Measurements from ENCODE around the gene RCC1.
A peak's percentile ranks its signal among the peaks of the same experiment; 100 is the strongest.
"Not testable (repeated sequence)": the region's sequence is repeated elsewhere in the genome, so short reads cannot be mapped to it uniquely, and the experiment has no call there.

Gene RCC1

GRCh38 chr1:28517649-28517999, 11.8 kb downstream of the RCC1 start:
- Histone ChIP-seq H3K4me1 (ENCODE audit: control insufficient read depth, insufficient read depth, low read length) (peaks cover 5% of the 10 kb centered on the region), H3K4me3 (ENCODE audit: low read length) (peak overlapping the region; percentile 39), H3K27me3 (ENCODE audit: control insufficient read depth, insufficient read depth, low read length) (no peaks in the 10 kb centered on the region), H3K36me3 (ENCODE audit: control insufficient read depth, insufficient read depth, low read length) (peaks cover 7% of the 10 kb centered on the region), H3K27ac (ENCODE audit: low read depth, low read length) (peak overlapping the region; percentile 19), H3K9ac (ENCODE audit: low read length) (no peak overlapping the region)

- Histone ChIP-seq H3K36me3 (ENCODE audit: control insufficient read depth, insufficient read depth, low read length) (peaks cover 7% of the 10 kb centered on the region), H3K9ac (ENCODE audit: low read length) (no peak overlapping the region), H3K27ac (ENCODE audit: low read depth, low read length) (peak overlapping the region; percentile 51)
These were observed 12.3 kb downstream of the RCC1 start for GRCh38 chr1:28518000-28518744.

DNA sequence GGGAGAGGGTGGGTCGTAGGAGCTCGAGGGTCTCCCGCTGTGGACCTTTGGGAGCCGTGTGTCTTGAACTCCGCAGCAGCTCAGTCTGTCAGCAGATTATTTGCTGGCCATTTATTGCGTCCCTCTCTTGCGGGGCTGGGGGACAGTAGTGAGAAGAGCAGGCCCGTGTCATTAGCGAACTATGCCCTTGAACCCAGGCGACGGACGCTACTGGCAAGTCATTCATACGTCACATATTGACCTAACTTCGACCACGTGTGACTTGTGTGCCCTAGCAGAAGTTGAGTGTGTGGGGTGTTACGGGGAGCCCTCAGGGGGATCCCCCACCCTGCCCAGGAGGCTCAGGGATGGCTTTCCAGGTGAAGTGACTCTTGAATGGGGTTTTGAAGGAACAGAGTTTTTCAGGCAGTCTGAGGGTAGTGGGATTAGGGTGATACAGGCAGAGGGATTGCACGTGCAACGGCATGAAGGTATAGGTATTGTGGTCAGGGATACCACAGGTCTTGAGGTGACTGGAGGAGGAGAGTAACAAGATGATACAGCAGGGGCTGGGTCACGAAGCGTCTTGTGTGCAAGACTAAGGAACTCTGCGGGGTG, 13.0 kb downstream of the RCC1 start:
- no peaks in the 10 kb centered on the region for H3K27me3 ChIP-seq (ENCODE audit: control insufficient read depth, insufficient read depth, low read length)
- peak overlapping the region; percentile 89 for H3K4me3 ChIP-seq (ENCODE audit: low read length)
- peaks cover 4% of the 10 kb centered on the region for H3K36me3 ChIP-seq (ENCODE audit: control insufficient read depth, insufficient read depth, low read length)
- no peak overlapping the region for H3K9ac ChIP-seq (ENCODE audit: low read length)
- H3K4me1 ChIP-seq (ENCODE audit: control insufficient read depth, insufficient read depth, low read length), result peaks cover 5% of the 10 kb centered on the region
- peak overlapping the region; percentile 32 for H3K27ac ChIP-seq (ENCODE audit: low read depth, low read length)

More at GRCh38 chr1:28518000-28518744, 12.3 kb downstream of the RCC1 start:
- peaks cover 5% of the 10 kb centered on the region for H3K4me1 ChIP-seq (ENCODE audit: control insufficient read depth, insufficient read depth, low read length)
- H3K4me3 ChIP-seq (ENCODE audit: low read length), result peak overlapping the region; percentile 89
- H3K27me3 ChIP-seq (ENCODE audit: control insufficient read depth, insufficient read depth, low read length), result no peaks in the 10 kb centered on the region

GRCh38 chr1:28519946-28520725, 14.3 kb downstream of the RCC1 start:
- no peak overlapping the region for H3K9ac ChIP-seq (ENCODE audit: low read length)
- no peaks in the 10 kb centered on the region for H3K36me3 ChIP-seq (ENCODE audit: control insufficient read depth, insufficient read depth, low read length)
- H3K4me1 ChIP-seq (ENCODE audit: control insufficient read depth, insufficient read depth, low read length), result peaks cover 5% of the 10 kb centered on the region
- H3K27me3 ChIP-seq (ENCODE audit: control insufficient read depth, insufficient read depth, low read length), result no peaks in the 10 kb centered on the region
- H3K4me3 ChIP-seq (ENCODE audit: low read length), result no peak overlapping the region
- no peak overlapping the region for H3K27ac ChIP-seq (ENCODE audit: low read depth, low read length)

DNA sequence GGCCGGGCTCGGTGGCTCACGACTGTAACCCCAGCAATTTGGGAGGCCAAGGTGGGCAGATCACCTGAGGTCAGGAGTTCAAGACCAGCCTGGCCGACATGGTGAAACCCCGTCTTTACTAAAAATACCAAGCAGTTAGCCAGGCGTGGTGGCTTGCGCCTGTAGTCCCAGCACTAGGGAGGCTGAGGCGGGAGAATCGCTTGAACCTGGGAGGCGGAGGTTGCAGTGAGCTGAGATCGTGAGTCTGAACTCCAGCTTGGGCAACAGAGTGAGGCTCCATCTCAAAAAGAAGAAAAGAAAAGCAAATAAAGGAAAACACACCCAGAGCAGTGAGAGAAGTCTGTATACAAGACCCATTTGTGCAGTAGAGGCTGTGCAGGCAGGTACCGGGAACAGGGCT, 15.0 kb downstream of the RCC1 start:
- H3K9ac ChIP-seq (ENCODE audit: low read length); H3K36me3 ChIP-seq (ENCODE audit: control insufficient read depth, insufficient read depth, low read length); H3K4me1 ChIP-seq (ENCODE audit: control insufficient read depth, insufficient read depth, low read length); H3K4me3 ChIP-seq (ENCODE audit: low read length); H3K27ac ChIP-seq (ENCODE audit: low read depth, low read length); H3K27me3 ChIP-seq (ENCODE audit: control insufficient read depth, insufficient read depth, low read length): not testable (repeated sequence)

GRCh38 chr1:28521502-28522164, 15.8 kb downstream of the RCC1 start:
- H3K27me3 ChIP-seq (ENCODE audit: control insufficient read depth, insufficient read depth, low read length), result no peaks in the 10 kb centered on the region
- no peaks in the 10 kb centered on the region for H3K36me3 ChIP-seq (ENCODE audit: control insufficient read depth, insufficient read depth, low read length)
- no peak overlapping the region for H3K4me3 ChIP-seq (ENCODE audit: low read length)
- H3K9ac ChIP-seq (ENCODE audit: low read length), result no peak overlapping the region
- H3K4me1 ChIP-seq (ENCODE audit: control insufficient read depth, insufficient read depth, low read length), result peaks cover 5% of the 10 kb centered on the region
- no peak overlapping the region for H3K27ac ChIP-seq (ENCODE audit: low read depth, low read length)

DNA sequence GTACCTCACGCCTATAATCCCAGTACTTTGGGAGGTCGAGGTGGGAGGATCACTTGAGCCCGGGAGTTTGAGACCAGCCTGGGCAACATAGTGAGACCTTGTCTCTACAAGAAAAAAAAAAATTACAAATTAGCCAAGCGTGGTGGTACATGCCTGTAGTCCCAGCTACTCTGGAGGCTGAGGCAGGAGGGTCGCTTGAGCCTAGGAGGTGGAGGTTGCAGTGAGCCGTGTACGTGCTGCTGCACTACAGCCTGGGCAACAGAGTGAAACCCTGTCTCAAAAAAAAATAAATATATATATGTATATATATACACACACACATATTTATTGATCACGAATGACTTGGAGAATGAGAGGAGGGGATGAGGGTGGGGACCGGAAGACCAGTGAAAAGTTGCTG, 16.7 kb downstream of the RCC1 start:
- not testable (repeated sequence) for H3K27ac ChIP-seq (ENCODE audit: low read depth, low read length); H3K27me3 ChIP-seq (ENCODE audit: control insufficient read depth, insufficient read depth, low read length); H3K4me1 ChIP-seq (ENCODE audit: control insufficient read depth, insufficient read depth, low read length); H3K36me3 ChIP-seq (ENCODE audit: control insufficient read depth, insufficient read depth, low read length); H3K9ac ChIP-seq (ENCODE audit: low read length); H3K4me3 ChIP-seq (ENCODE audit: low read length)

DNA sequence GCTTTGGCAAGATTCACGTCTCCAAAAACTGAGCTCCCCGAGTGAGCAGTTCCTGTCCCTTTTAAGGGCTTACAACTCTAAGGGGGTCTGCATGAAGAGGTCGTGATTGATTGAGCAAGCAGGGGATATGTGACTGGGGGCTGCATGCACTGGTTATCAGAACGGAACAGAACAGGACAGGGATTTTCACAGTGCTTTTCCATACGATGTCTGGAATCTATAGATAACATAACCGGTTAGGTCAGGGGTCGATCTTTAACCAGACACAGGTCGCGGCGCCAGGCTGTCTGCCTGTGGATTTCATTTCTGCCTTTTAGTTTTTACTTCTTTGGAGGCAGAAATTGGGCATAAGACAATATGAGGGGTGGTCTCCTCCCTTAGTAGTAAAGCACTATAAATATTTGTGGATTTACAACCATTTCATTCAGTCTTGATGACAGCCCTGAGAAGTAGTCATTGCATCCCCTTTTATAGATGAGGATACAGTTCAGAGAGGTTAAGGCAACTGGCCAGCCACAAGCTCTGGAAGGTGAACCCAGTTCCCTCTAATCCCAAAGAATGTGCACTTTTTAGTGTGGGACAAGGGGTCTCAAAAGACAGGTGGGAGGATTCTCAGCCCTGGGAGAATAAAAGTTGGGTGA, 19.3 kb downstream of the RCC1 start:
- H3K4me1 ChIP-seq (ENCODE audit: control insufficient read depth, insufficient read depth, low read length); H3K27me3 ChIP-seq (ENCODE audit: control insufficient read depth, insufficient read depth, low read length); H3K9ac ChIP-seq (ENCODE audit: low read length): not testable (repeated sequence)

DNA sequence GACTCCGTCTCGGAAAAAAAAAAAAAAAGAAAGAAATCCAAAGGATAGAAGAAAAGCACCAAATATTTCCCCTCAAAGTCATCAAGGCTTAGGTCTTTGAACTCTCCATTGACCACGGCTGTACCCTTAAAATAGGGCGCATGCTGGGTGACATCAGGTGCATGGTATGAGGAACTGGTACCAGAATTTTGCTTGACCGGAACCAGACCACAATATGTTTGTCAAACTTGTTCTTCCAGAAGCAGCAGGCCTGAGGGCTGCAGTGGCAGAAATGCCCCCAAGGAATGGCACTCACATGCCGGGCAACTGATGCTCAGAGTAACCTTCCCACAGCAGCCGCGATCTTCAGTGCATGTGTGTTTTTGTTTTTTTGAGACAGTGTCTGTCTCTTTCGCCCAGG, 21.0 kb downstream of the RCC1 start:
- Histone ChIP-seq H3K27ac (ENCODE audit: low read depth, low read length) (no peak overlapping the region), H3K27me3 (ENCODE audit: control insufficient read depth, insufficient read depth, low read length) (no peaks in the 10 kb centered on the region), H3K36me3 (ENCODE audit: control insufficient read depth, insufficient read depth, low read length) (no peaks in the 10 kb centered on the region), H3K4me3 (ENCODE audit: low read length) (no peak overlapping the region), H3K9ac (ENCODE audit: low read length) (no peak overlapping the region), H3K4me1 (ENCODE audit: control insufficient read depth, insufficient read depth, low read length) (no peaks in the 10 kb centered on the region)

More for the DNA sequence above, 19.3 kb downstream of the RCC1 start:
- H3K27ac ChIP-seq (ENCODE audit: low read depth, low read length); H3K36me3 ChIP-seq (ENCODE audit: control insufficient read depth, insufficient read depth, low read length); H3K4me3 ChIP-seq (ENCODE audit: low read length): not testable (repeated sequence)

- Histone ChIP-seq H3K9ac (ENCODE audit: low read length) (no peak overlapping the region), H3K4me1 (ENCODE audit: control insufficient read depth, insufficient read depth, low read length) (no peaks in the 10 kb centered on the region), H3K27ac (ENCODE audit: low read depth, low read length) (no peak overlapping the region), H3K36me3 (ENCODE audit: control insufficient read depth, insufficient read depth, low read length) (peaks cover 6% of the 10 kb centered on the region), H3K4me3 (ENCODE audit: low read length) (no peak overlapping the region), H3K27me3 (ENCODE audit: control insufficient read depth, insufficient read depth, low read length) (no peaks in the 10 kb centered on the region)
These were observed 24.6 kb downstream of the RCC1 start for GRCh38 chr1:28530456-28530855.

GRCh38 chr1:28534671-28535070, 28.8 kb downstream of the RCC1 start:
- Histone ChIP-seq H3K4me3 (ENCODE audit: low read length) (no peak overlapping the region), H3K27me3 (ENCODE audit: control insufficient read depth, insufficient read depth, low read length) (no peaks in the 10 kb centered on the region), H3K36me3 (ENCODE audit: control insufficient read depth, insufficient read depth, low read length) (peaks cover 6% of the 10 kb centered on the region)

DNA sequence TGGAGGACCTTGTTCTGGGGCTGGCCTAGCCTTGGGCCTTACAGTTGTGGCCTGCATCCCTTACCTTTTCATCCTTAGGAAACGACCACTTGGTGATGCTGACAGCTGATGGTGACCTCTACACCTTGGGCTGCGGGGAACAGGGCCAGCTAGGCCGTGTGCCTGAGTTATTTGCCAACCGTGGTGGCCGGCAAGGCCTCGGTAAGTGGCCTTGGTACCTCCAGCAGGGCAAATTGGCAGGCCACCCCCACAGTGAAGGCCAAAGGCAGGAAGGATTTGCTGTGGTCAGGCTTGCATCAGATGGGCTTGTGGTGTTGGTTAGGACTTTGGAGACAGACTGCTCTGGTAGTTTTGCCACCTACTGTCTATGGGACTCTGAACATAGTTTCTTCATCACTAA, 29.3 kb downstream of the RCC1 start:
- no peaks in the 10 kb centered on the region for H3K27me3 ChIP-seq (ENCODE audit: control insufficient read depth, insufficient read depth, low read length)
- no peak overlapping the region for H3K4me3 ChIP-seq (ENCODE audit: low read length)
- H3K27ac ChIP-seq (ENCODE audit: low read depth, low read length), result no peak overlapping the region
- peaks cover 6% of the 10 kb centered on the region for H3K36me3 ChIP-seq (ENCODE audit: control insufficient read depth, insufficient read depth, low read length)
- no peak overlapping the region for H3K9ac ChIP-seq (ENCODE audit: low read length)
- H3K4me1 ChIP-seq (ENCODE audit: control insufficient read depth, insufficient read depth, low read length), result no peaks in the 10 kb centered on the region

More at GRCh38 chr1:28534671-28535070, 28.8 kb downstream of the RCC1 start:
- no peaks in the 10 kb centered on the region for H3K4me1 ChIP-seq (ENCODE audit: control insufficient read depth, insufficient read depth, low read length)
- no peak overlapping the region for H3K27ac ChIP-seq (ENCODE audit: low read depth, low read length)
- H3K9ac ChIP-seq (ENCODE audit: low read length), result no peak overlapping the region
